ENCODE results near the gene STUM.
A peak's percentile ranks its signal among the peaks of the same experiment; 100 is the strongest.

STUM gene

DNA sequence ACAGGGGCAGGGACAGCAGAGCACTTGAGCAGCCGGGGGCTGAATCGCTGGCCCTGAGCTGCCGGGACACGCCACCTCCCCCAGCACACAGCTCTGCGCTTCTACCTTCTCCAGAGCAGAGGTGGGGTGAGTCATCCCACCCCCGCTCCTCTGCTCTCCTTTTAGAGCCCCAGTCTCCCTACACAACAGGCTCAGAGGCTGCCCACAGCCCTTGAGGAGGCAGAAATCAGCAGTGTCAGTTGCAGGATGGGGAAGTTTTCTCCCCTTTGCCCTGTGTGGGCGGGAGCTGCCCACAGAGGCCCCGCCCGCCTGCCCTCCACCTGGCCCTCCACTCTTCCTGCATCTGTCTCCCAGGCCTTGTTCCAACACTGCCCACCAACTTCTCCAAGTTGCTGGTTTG lies 94.6 kb downstream of the STUM start:
- FAIRE-seq, result no peak

DNA sequence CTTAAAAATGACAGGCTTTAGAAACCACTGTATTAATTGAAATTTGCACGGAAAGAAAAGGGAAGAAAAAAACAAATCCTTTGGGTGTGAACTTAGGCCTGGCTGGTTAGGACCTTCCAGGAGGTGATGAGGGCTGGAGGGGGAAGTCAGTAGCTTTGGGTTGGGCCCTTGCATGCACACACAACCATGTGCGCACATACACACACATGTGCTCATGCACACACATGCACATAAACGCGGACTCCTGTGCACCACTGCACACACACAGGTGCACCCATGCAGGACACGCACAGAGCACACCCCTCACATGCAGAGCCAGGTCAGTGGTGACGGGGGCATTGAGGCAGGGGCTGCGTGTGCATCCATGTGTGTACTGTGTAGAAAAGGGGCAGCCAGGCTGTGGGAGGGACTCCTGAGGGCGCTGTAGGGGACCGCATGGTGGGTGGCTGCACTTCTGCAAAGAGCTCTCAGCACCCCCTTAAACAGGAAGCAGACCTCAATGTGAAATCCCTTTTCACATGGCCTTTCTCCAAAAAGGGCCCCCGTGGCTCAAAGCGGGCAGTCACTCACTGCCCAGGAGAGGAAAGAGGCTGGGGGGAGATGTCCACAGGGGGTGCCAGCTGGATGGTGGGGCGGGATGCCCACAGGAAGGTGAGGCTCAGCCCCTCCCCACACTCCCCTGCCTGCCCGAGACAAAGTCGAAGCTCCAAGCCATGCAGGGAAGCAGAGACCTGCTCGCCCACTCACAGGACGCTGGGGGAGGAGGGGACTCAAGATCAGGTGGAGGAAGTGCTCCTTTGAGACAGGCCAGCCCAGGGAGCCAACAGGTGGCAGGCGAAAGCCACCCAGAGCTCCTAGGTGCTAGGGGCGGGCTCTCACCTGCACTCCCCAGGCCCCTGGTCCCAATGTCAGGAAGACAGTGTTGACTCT lies 95.3 kb downstream of the STUM start:
- no peak for FAIRE-seq

GRCh38 chr1:226644541-226645176 lies 96.1 kb downstream of the STUM start:
- no peak for FAIRE-seq

DNA sequence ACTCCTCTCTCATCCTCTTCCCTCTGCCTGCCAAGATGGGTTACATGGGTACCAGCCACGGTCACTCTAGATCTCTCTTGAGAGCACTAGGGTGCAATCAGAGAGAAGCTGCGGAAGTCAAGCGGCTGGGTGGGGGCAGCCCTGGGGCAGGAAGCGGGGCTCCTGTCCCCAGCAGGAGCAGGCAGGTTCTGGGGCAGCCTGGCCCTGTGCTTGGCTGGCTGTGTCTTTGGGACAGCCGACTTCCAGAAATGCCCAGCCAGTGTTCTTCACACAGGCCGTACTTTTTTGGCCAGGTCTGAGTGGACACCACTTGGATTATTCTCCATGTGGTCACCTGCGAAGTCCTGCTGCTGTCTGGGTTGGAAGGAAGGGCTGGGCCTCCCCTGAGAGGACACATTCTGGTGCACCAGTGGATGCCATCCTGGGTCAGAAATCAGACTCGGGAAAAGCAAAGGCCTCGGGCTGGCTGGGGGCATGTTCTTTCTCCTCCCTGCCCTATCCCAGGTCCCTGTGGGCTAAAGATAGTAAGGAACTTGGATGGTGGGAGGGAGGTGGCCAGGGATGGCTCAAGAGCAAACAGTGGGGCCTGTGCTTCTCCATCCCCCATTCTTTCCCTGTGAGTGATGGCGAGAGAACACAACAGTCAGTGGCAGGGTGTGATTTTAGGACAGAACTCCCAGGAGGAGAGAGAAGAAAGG lies 96.9 kb downstream of the STUM start:
- FAIRE-seq, result no peak

DNA sequence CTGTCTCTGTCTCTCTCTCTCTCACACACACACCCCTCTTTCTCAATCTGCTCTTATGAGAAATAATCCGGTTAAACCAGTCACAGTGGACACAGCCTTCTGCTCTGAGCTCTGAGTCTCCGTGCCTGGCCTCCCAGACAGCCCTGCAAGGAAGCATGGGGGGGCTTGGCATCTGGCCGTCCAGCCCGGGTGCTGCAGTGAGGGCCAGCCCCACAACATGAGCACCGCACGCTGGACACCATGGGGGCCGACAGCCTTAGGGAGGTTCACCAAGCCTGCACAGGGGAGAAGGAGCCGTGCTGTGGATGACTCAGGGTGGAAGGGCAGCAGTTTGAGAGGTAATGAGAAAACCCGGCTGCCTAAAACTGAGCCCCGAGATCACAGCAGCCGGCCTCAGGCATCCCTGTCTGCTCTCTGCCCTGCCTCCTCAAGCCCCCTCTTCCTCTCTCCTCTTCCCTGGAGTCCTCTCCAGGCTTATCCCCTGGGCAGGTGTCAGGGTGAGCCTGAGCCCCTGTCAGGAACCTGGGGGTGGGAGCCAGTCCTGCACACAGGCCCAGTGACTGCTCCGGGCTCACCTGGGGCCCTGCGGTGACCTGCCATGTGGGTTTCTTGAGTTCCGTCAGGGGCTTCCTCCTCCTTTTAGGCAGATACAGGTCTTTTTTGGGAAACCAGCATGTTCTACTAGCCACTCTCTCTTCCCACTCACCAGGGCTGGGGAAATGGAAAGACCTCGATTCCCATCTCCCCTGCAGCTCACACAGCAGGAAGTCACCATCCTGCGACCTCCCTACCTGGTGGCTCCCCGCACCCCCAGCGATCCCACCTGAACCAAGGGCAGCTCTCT lies 97.7 kb downstream of the STUM start:
- no peak for FAIRE-seq

- FAIRE-seq, result no peak
Measured at GRCh38 chr1:226646870-226647449, 98.4 kb downstream of the STUM start.

- no peak for FAIRE-seq
Measured at GRCh38 chr1:226647719-226648118, 99.2 kb downstream of the STUM start.

- no peak for FAIRE-seq
Measured at GRCh38 chr1:226648421-226648820, 99.9 kb downstream of the STUM start.

DNA sequence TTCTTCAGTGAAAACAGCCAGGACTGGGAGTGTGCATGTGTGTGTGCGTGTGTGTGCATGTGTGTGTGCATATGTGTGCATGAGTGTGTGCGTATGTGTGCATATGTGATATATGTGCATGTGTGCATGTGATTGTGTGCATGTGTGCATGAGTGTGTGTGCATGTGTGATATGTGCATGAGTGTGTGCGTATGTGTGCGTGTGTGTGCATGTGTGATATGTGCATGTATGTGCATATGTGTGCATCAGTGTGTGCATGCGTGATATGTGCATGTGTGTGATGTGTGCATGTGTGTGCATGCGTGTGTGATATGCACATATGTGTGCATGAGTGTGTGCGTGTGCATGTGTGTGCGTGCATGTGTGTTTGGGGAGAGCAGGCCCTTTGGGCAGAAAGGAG lies 100.7 kb downstream of the STUM start:
- no peak for FAIRE-seq

DNA sequence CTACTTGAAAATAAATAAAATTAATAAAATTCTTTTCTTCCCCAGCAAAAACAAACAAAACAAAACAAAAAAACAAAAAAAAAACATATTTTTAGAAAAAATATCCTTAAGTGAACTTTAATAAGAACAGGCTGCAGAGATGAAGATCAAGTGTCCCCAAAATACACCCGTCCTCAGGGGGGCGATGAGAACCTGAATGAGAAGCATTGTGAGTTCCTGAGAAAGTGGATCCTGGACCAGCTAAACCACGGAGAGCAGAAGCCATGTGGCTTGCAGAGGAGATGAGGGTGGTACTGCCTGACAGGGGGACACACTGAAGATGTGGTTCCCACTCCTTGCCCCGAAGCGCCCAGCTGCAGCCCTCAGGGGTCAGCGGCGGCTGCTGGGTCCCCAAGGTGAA lies 101.2 kb downstream of the STUM start:
- FAIRE-seq, result peak; percentile 89

DNA sequence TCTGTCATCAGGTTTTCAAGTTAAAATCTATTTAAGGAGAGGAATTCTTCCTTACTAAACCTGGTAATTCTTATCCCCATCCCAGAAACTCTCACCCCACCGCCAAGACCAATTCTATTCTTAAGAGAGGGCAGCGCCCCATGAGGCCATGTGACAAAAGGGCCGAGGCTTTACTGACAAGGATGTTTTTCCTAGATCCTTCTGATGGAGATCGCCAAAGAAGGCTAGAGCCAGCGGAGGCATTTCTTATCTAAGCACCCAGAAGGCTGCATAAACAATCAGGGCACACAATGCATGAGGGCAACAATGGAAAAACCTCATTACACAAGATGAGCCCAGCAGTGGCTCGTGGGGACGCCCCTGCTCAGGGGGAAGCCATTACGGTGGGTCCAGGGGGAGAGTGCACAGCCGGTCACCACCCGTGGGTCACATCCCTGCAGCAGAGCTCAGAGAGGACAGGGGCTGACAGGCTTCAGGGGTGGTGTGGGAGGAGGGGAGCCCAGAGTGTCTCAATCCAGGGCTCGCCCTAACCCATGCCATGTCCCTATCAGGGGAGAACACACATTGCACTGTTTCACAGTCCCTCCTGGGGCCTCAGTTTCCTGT lies 101.8 kb downstream of the STUM start:
- no peak for FAIRE-seq

GRCh38 chr1:226651041-226651731 lies 102.6 kb downstream of the STUM start:
- FAIRE-seq, result no peak

DNA sequence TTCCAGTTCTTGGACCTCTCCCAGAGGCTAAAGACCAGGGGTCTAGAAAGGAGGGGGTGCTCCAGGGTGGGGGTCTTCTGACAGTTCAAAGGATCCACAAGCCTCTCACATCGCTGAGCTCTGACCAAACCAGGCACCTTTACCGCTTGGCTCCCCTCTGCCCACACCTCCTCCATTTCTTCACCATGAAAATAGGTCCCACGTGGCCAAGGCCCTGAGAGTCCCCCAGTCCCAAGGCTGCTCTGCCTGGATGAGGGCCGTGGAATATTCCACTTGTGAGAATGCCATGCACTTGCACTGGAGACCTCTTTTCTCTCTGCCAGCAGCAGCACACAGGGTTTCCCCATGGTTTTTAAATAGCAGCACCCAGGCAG lies 103.2 kb downstream of the STUM start:
- no peak for FAIRE-seq

GRCh38 chr1:226652613-226653012 lies 104.0 kb downstream of the STUM start:
- FAIRE-seq, result no peak

DNA sequence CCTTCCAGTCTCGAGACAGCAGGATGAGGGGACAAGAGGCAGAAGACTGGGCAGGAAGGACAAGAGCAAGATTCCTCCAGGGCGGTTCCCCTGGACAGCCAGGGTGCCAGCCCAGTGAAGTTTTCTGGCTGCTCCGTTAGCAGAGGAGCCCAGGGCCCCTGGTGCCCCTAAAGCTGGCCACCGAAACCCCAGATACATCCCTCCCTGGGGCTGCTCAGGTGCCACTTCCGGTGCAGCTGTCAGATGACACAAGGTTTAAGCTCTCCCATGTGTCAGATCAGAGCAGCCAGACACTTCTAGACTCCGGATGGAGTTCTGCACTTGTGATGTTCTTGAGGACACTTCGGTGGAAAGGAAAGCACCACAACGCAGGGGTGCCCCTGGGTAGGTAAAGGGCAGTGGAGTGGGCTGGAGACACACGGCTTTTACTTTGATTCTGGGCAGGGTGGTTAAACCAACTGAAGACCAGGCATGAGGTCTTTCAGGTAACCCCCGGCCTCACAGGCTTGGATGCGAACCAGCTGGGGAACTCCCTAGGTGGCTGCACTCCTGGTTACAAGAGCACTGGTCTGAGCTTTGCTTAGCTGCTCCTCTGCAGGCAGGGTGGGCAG lies 104.9 kb downstream of the STUM start:
- FAIRE-seq, result no peak

GRCh38 chr1:226654046-226654667 lies 105.6 kb downstream of the STUM start:
- FAIRE-seq, result no peak

DNA sequence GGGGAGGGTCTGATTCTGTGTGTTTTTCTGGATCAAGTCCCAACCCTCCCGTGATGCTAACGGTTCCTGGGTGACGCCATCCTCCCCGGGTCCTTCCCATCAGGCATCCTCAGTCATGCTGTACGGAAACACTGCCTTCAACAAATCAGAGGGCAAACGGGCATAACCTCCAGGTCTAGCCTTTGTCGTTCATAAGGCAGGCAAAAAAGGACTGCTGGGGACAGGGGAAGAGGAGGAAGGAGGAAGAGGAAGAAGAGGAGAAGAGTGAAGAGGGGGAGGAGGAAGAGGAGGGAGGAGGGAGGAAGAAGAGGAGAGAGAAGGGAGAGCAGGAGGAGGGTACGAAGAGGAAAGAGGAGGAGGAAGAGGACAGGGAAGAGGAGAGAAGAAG lies 106.1 kb downstream of the STUM start:
- FAIRE-seq, result no peak

GRCh38 chr1:226655251-226656163 lies 106.9 kb downstream of the STUM start:
- no peak for FAIRE-seq

GRCh38 chr1:226656201-226656600 lies 107.6 kb downstream of the STUM start:
- no peak for FAIRE-seq
